Liver (tissue), 9 donors: Measurements from ENCODE around the gene PLCB2. TPM values are rescaled to one million over a fixed set of nuclear protein-coding genes. Genes with fewer than 3 reads are reported as not detected.

Experiments used
- DNase-seq: peaks from one replicate; pipeline ENCODE4 v3.0.0-alpha.2; 2017; ENCODE audit warnings: low spot score
- H3K27ac ChIP-seq, 2 donors: one replicate each; pipeline ENCODE4 v1.7.0; 2013; ENCODE audit warnings: inconsistent platforms in 2 of 2, low read length in 2 of 2, control low read depth in 1 of 2, low read depth in 1 of 2, mild to moderate bottlenecking in 1 of 2
- H3K27me3 ChIP-seq, 4 donors: one replicate each; pipeline versions ENCODE4 v1.6.1 to v1.7.0; 2013; ENCODE audit warnings: low read length in 3 of 4, inconsistent platforms in 1 of 4, mild to moderate bottlenecking in 1 of 4, moderate library complexity in 1 of 4; ENCODE audit not compliant: control insufficient read depth in 4 of 4, insufficient read depth in 4 of 4
- H3K36me3 ChIP-seq, 4 donors: one replicate each; pipeline versions ENCODE4 v1.6.1 to v1.7.0; 2013; ENCODE audit warnings: low read length in 3 of 4, mild to moderate bottlenecking in 3 of 4, low read depth in 1 of 4, moderate library complexity in 1 of 4; ENCODE audit not compliant: control insufficient read depth in 4 of 4, insufficient read depth in 3 of 4
- H3K4me1 ChIP-seq, 4 donors: one replicate each; pipeline versions ENCODE4 v1.6.1 to v1.7.0; 2013; ENCODE audit warnings: low read length in 3 of 4, mild to moderate bottlenecking in 3 of 4, moderate library complexity in 1 of 4; ENCODE audit not compliant: control insufficient read depth in 4 of 4, insufficient read depth in 4 of 4
- H3K4me3 ChIP-seq, 3 donors: one replicate each; pipeline versions ENCODE4 v1.6.1 to v1.7.0; 2013; ENCODE audit warnings: low read length in 3 of 3, control low read depth in 1 of 3, low read depth in 1 of 3, mild to moderate bottlenecking in 1 of 3
- H3K9ac ChIP-seq, 2 donors: one replicate each; pipeline ENCODE4 v1.7.0; 2013; ENCODE audit warnings: low read length in 2 of 2, mild to moderate bottlenecking in 2 of 2, moderate library complexity in 2 of 2, control low read depth in 1 of 2, low read depth in 1 of 2
- H3K9me3 ChIP-seq, 4 donors: one replicate each; pipeline versions ENCODE4 v1.6.1 to v1.7.0; 2013; ENCODE audit warnings: low read length in 3 of 4; ENCODE audit not compliant: control insufficient read depth in 4 of 4
- ATF3 ChIP-seq: IDR thresholded peaks from 2 replicates; pipeline ENCODE4 v1.6.1; 2016; ENCODE audit warnings: antibody characterized with exemption
- CTCF ChIP-seq: fragments of 150-350 bp; IDR thresholded peaks from 2 replicates; pipeline ENCODE4 v1.5.1; 2017; ENCODE audit warnings: improper control_type of control experiment, low read depth, low read length; ENCODE audit not compliant: missing input control
- EGR1 ChIP-seq, 2 donors: IDR thresholded peaks; 2 replicates each; pipeline ENCODE4 v1.6.1; 2016 to 2018; ENCODE audit warnings: antibody characterized with exemption in 2 of 2, low read depth in 2 of 2
- FOXA1 ChIP-seq: IDR thresholded peaks from 2 replicates; pipeline ENCODE4 v1.6.1; 2016; ENCODE audit warnings: antibody characterized with exemption
- FOXA2 ChIP-seq: IDR thresholded peaks from 2 replicates; pipeline ENCODE4 v1.6.1; 2016; ENCODE audit warnings: antibody characterized with exemption
- GABPA ChIP-seq, 2 donors: IDR thresholded peaks in 1 of 2; conservative IDR thresholded peaks in 1 of 2; 2 replicates each; pipeline ENCODE4 v1.6.1; 2016; ENCODE audit warnings: antibody characterized with exemption in 2 of 2, mild to moderate bottlenecking in 1 of 2, moderate library complexity in 1 of 2
- HNF4A ChIP-seq, 2 donors: conservative IDR thresholded peaks; 2 replicates each; pipeline ENCODE4 v1.6.1; 2016; ENCODE audit warnings: antibody characterized with exemption in 2 of 2, mild to moderate bottlenecking in 2 of 2
- HNF4G ChIP-seq: IDR thresholded peaks from 2 replicates; pipeline ENCODE4 v1.6.1; 2016; ENCODE audit warnings: antibody characterized with exemption
- JUND ChIP-seq, 2 donors: IDR thresholded peaks; 2 replicates each; pipeline ENCODE4 v1.6.1; 2016; ENCODE audit warnings: antibody characterized with exemption in 2 of 2
- MAX ChIP-seq: IDR thresholded peaks from 2 replicates; pipeline ENCODE4 v1.6.1; 2016; ENCODE audit warnings: antibody characterized with exemption
- NR2F2 ChIP-seq: IDR thresholded peaks from 2 replicates; pipeline ENCODE4 v1.6.1; 2016; ENCODE audit warnings: antibody characterized with exemption
- RAD21 ChIP-seq, 2 donors: IDR thresholded peaks; 2 replicates each; pipeline ENCODE4 v1.6.1; 2016; ENCODE audit warnings: antibody characterized with exemption in 2 of 2, mild to moderate bottlenecking in 2 of 2
- SP1 ChIP-seq: IDR thresholded peaks from 2 replicates; pipeline ENCODE4 v1.6.1; 2018; ENCODE audit warnings: antibody characterized with exemption, mild to moderate bottlenecking
- TAF1 ChIP-seq: conservative IDR thresholded peaks from 2 replicates; pipeline ENCODE4 v1.6.1; 2016; ENCODE audit warnings: antibody characterized with exemption, mild to moderate bottlenecking
- YY1 ChIP-seq: IDR thresholded peaks from 2 replicates; pipeline ENCODE4 v1.6.1; 2016; ENCODE audit warnings: antibody characterized with exemption, mild to moderate bottlenecking
- ZBTB33 ChIP-seq: IDR thresholded peaks from 2 replicates; pipeline ENCODE4 v1.6.1; 2016; ENCODE audit warnings: antibody characterized with exemption
- WGBS: extraction: QIAGEN DNeasy Blood & Tissue Kit; methylation state at CpG from one replicate; pipeline ENCODE4 v1.1.7; 2013; 5-methylcytosine and 5-hydroxymethylcytosine counted together
- polyA plus RNA-seq, 2 donors: library from polyadenylated mRNA; stranded (reverse) in 1 of 2; unstranded in 1 of 2; fragments of 200-250 nt in 1 of 2; fragments of >200 nt in 1 of 2; fragmentation: Nextera tagmentation in 1 of 2; extraction: Ambion mirVana in 1 of 2; gene quantifications; one replicate each; pipeline versions ENCODE4 v1.2.1 to v1.2.3, GENCODE V29; 2013 to 2015
- total RNA-seq, 2 donors: library from RNA; depleted of rRNA; stranded (reverse); fragments of >200 nt; gene quantifications; one replicate each; pipeline ENCODE4 v1.2.3, GENCODE V29; 2014
- donor health status: healthy.
- donor health status: healthy.
- donor health status: healthy.
- donor health status: healthy.
- donor health status: healthy.

PLCB2 gene
- total and polyA plus RNA-seq, 4 donors, result 2.1 to 13.3 (median 7.6) TPM

GRCh38 chr15:40248006-40248783 lies 59.5 kb downstream of the PLCB2 start:
- no peak for DNase-seq
- TF ChIP-seq CTCF (no peak), ATF3 (no peak), YY1 (no peak), FOXA2 (no peak), FOXA1 (no peak), RAD21 (IDR thresholded peaks at IDR 0.05) (no peak)
- Histone ChIP-seq H3K36me3 (no peaks in the 10 kb centered on the region), H3K27ac (no peak overlapping the region), H3K27me3 (no peaks in the 10 kb centered on the region), H3K4me1 (peaks cover 6 to 10% (median 10%) of the 10 kb centered on the region in 4 donors), H3K9ac (no peak overlapping the region), H3K9me3 (no peaks in the 10 kb centered on the region), H3K4me3 (no peak overlapping the region)
- 94% methylated on average over 17 of the region's 17 CpGs for WGBS

- no peaks in the 10 kb centered on the region for H3K9me3 ChIP-seq
- WGBS, result 94% methylated on average over 12 of the region's 12 CpGs
Observed at GRCh38 chr15:40247406-40247971, 60.2 kb downstream of the PLCB2 start.

GRCh38 chr15:40246496-40247280 lies 61.0 kb downstream of the PLCB2 start:
- Histone ChIP-seq H3K27me3 (no peaks in the 10 kb centered on the region), H3K9me3 (no peaks in the 10 kb centered on the region), H3K9ac (no peak overlapping the region), H3K4me1 (no peaks in the 10 kb centered on the region), H3K4me3 (no peak overlapping the region), H3K27ac (no peak overlapping the region), H3K36me3 (no peaks in the 10 kb centered on the region)
- DNase-seq, result no peak
- WGBS, result 94% methylated on average over 8 of the region's 8 CpGs
- TF ChIP-seq HNF4A (conservative IDR thresholded peaks at IDR 0.05) (no peak), JUND (IDR thresholded peaks at IDR 0.05) (no peak), RAD21 (IDR thresholded peaks at IDR 0.05) (no peak), FOXA2 (no peak), YY1 (no peak), FOXA1 (no peak), SP1 (no peak), ATF3 (no peak), MAX (no peak), EGR1 (IDR thresholded peaks at IDR 0.05; ENCODE audit: low read depth in 2 of 2) (no peak), HNF4G (no peak), TAF1 (no peak), ZBTB33 (no peak)

More at GRCh38 chr15:40247406-40247971, 60.2 kb downstream of the PLCB2 start:
- Histone ChIP-seq H3K4me1 (peaks cover 2 to 3% (median 3%) of the 10 kb centered on the region in 4 donors), H3K27me3 (no peaks in the 10 kb centered on the region), H3K4me3 (no peak overlapping the region), H3K9ac (no peak overlapping the region), H3K27ac (no peak overlapping the region), H3K36me3 (no peaks in the 10 kb centered on the region)
- no peak for DNase-seq
- TF ChIP-seq EGR1 (IDR thresholded peaks at IDR 0.05; ENCODE audit: low read depth in 2 of 2) (no peak), HNF4G (no peak), ATF3 (no peak), TAF1 (no peak), HNF4A (conservative IDR thresholded peaks at IDR 0.05) (no peak), GABPA (IDR thresholded peaks at IDR 0.05 in 1 of 2, conservative IDR thresholded peaks at IDR 0.05 in 1 of 2) (no peak), FOXA1 (no peak), NR2F2 (no peak)
